ENCODE measurements around the gene PAPOLG. TPM values are rescaled to one million over a fixed set of nuclear protein-coding genes. Genes with fewer than 3 reads are reported as not detected.

The PAPOLG gene
- total RNA-seq, 4 donors from 2014 or later, result 11.7 to 19.5 (median 15.7) TPM

- 49 to 59% methylated on average over 4 to 5 of the region's 8 CpGs for WGBS, 2 donors (ENCODE audit: low coverage in 1 of 2)
- no peaks in the 10 kb centered on the region for H3K36me3 ChIP-seq
- no peak for ATAC-seq
- H3K27me3 ChIP-seq, result peaks cover 16% of the 10 kb centered on the region
- H3K27ac ChIP-seq, result no peak overlapping the region
- no peaks in the 10 kb centered on the region for H3K4me1 ChIP-seq
- no peak overlapping the region for H3K4me3 ChIP-seq
- H3K9me3 ChIP-seq, result no peaks in the 10 kb centered on the region
- no peak for TF ChIP-seq EP300 (IDR thresholded peaks at IDR 0.05)
Measured at GRCh38 chr2:60746318-60746717, 9.8 kb upstream of the PAPOLG start.

- WGBS, 2 donors (ENCODE audit: low coverage in 1 of 2), result 67 to 86% methylated on average over 1 of the region's 1 CpG
- no peak overlapping the region for H3K27ac ChIP-seq
- ATAC-seq, result no peak
- H3K4me3 ChIP-seq, result no peak overlapping the region
- H3K4me1 ChIP-seq, result peaks cover 0 to 33% (median 0%) of the 10 kb centered on the region in 3 donors
- H3K9me3 ChIP-seq, result no peaks in the 10 kb centered on the region
- no peak for TF ChIP-seq CTCF (IDR thresholded peaks at IDR 0.05)
- TF ChIP-seq POLR2A (IDR thresholded peaks at IDR 0.05), result no peak
- no peak for TF ChIP-seq POLR2AphosphoS5 (IDR thresholded peaks at IDR 0.05)
- no peak for TF ChIP-seq EP300 (IDR thresholded peaks at IDR 0.05)
- H3K27me3 ChIP-seq, result no peaks in the 10 kb centered on the region
- peaks cover 0 to 47% of the 10 kb centered on the region in 2 donors for H3K36me3 ChIP-seq
Measured at GRCh38 chr2:60759654-60760053, 3.6 kb downstream of the PAPOLG start.

GRCh38 chr2:60764736-60765534, 8.9 kb downstream of the PAPOLG start:
- Histone ChIP-seq H3K9me3 (no peaks in the 10 kb centered on the region), H3K27ac (no peak overlapping the region), H3K27me3 (no peaks in the 10 kb centered on the region), H3K4me1 (no peaks in the 10 kb centered on the region), H3K36me3 (peaks cover 0 to 95% of the 10 kb centered on the region in 2 donors), H3K4me3 (no peak overlapping the region)
- 80 to 85% methylated on average over 2 to 3 of the region's 3 CpGs for WGBS, 2 donors (ENCODE audit: low coverage in 1 of 2)
- no peak for ATAC-seq
- TF ChIP-seq POLR2A (IDR thresholded peaks at IDR 0.05) (no peak), CTCF (IDR thresholded peaks at IDR 0.05) (no peak), EP300 (IDR thresholded peaks at IDR 0.05) (no peak), POLR2AphosphoS5 (IDR thresholded peaks at IDR 0.05) (no peak)

- WGBS, 2 donors (ENCODE audit: low coverage in 1 of 2), result 98 to 100% methylated on average over 2 to 3 of the region's 3 CpGs
- TF ChIP-seq EP300 (IDR thresholded peaks at IDR 0.05), result no peak
- no peak for TF ChIP-seq POLR2A (IDR thresholded peaks at IDR 0.05)
- TF ChIP-seq POLR2AphosphoS5 (IDR thresholded peaks at IDR 0.05), result no peak
- TF ChIP-seq CTCF (IDR thresholded peaks at IDR 0.05), result no peak
- no peak overlapping the region for H3K27ac ChIP-seq
- H3K4me1 ChIP-seq, result no peaks in the 10 kb centered on the region
- H3K27me3 ChIP-seq, result no peaks in the 10 kb centered on the region
- H3K4me3 ChIP-seq, result no peak overlapping the region
- ATAC-seq, result no peak
- no peaks in the 10 kb centered on the region for H3K9me3 ChIP-seq
- peaks cover 0 to 95% of the 10 kb centered on the region in 2 donors for H3K36me3 ChIP-seq
Measured at GRCh38 chr2:60766283-60766682, 10.2 kb downstream of the PAPOLG start.

GRCh38 chr2:60771508-60771907, 15.4 kb downstream of the PAPOLG start:
- TF ChIP-seq CTCF (IDR thresholded peaks at IDR 0.05) (no peak), POLR2A (IDR thresholded peaks at IDR 0.05) (no peak), EP300 (IDR thresholded peaks at IDR 0.05) (no peak), POLR2AphosphoS5 (IDR thresholded peaks at IDR 0.05) (no peak)
- WGBS, 2 donors (ENCODE audit: low coverage in 1 of 2), result 89 to 96% methylated on average over 3 of the region's 3 CpGs
- no peaks in the 10 kb centered on the region for H3K9me3 ChIP-seq
- H3K27ac ChIP-seq, result no peak overlapping the region
- no peak overlapping the region for H3K4me3 ChIP-seq
- no peaks in the 10 kb centered on the region for H3K4me1 ChIP-seq
- peaks cover 0 to 96% of the 10 kb centered on the region in 2 donors for H3K36me3 ChIP-seq
- ATAC-seq, result no peak
- H3K27me3 ChIP-seq, result no peaks in the 10 kb centered on the region
